DMS79 (cell line): ENCODE results near the gene RTF1.

ENCODE experiments used
- DNase-seq: peaks from one replicate; lab custom pipeline; 2025; lab: John Stamatoyannopoulos, UW

The RTF1 gene

DNA sequence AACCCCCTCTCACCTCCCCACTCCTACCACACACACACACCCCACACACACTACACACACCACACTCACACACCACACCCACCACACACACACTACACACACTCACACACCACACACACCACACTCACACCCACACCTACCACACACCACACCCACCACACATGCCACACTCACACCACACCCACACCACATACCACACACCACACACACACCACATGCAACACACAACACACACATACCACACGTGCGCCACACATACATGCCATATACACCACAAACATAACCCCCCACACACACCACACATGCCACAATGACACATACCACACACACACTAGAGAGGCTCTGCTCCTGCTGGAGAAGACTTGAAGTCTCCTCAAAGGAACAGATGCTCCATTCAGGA lies 70.9 kb downstream of the RTF1 start:
- no peak for DNase-seq

DNA sequence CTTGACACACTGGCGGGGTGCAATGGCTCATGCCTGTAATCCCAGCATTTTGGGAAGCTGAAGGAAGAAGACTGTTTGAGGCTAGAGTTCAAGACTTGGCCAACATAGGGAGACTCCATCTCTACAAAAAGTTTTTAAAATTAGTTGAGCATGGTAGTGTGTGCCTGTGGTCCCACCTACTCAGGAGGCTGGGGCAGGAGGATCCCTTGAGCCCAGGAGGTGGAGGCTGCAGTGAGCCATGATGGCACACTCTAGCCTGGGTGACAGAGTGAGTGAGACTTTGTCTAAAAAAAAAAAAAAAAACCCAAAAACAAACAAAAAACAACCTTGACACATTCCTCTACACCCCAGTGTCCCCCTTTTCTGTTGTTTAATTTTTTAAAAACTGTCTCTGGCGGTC lies 72.7 kb downstream of the RTF1 start:
- no peak for DNase-seq

DNA sequence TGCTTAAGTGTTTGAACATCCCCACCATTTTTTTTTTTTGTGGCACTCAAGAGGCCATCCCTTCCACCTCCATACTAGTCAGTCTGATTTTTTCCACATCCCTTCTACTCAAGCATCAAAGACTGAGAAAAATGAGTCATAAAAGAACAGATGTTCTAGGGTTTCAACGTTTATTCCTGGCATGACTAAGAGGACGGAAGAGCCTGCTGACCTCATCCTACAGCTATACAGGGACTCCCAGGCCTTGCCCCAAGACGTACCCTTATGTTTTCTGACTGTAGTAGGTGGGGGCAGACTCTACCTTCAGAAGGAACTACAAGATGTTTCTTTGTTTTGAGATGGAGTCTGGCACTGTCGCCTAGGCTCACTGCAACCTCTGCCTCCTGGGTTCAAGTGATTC lies 73.5 kb downstream of the RTF1 start:
- peak; percentile 12 for DNase-seq

DNA sequence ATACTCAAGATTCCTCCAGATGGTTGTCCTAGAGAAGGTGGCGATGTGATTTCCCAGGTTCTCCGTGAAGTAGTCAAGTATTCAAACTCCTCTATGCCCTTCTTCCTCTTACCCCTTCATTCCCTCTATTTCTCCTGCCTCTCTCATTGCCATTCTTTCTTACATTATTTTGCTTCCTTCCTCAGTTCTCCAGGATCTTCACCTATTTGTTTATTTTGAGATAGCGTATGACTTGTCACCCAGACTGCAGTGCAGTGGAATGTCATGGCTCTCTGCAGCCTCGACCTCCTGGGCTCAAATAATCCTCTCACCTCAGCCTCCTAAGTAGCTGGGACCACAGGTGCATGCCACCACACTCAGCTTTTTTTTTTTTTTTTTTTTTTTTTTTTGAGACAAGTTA lies 75.0 kb downstream of the RTF1 start:
- DNase-seq, result no peak

DNA sequence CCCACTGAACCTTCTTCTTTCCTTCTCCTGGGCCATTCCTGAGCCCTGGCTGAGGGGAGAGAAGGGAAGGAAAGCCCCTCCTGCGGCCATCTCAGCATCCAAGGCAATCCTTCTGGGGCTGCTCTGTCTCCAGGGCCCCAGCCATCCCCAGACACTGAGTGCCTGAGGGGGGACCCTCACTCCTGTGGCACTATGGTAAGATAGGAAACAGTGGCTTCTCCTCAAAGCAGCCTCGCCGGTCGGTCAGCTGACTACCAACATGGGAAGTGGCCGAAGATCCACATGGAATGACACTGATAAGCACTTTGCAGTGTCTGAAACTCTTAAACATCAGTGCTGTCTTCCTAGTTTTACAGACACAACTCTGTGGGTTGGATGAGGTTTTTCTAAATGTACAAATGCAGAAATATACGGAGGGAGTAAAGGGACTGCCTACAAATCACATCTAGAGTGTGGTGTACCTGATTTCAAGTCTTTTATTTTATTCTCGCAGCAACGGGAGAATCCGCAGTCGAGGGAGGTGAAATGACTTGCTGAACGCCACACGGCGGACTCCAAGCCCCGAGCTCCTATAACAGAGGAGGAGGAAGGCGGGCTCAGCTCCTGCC lies 75.8 kb downstream of the RTF1 start:
- no peak for DNase-seq

DNA sequence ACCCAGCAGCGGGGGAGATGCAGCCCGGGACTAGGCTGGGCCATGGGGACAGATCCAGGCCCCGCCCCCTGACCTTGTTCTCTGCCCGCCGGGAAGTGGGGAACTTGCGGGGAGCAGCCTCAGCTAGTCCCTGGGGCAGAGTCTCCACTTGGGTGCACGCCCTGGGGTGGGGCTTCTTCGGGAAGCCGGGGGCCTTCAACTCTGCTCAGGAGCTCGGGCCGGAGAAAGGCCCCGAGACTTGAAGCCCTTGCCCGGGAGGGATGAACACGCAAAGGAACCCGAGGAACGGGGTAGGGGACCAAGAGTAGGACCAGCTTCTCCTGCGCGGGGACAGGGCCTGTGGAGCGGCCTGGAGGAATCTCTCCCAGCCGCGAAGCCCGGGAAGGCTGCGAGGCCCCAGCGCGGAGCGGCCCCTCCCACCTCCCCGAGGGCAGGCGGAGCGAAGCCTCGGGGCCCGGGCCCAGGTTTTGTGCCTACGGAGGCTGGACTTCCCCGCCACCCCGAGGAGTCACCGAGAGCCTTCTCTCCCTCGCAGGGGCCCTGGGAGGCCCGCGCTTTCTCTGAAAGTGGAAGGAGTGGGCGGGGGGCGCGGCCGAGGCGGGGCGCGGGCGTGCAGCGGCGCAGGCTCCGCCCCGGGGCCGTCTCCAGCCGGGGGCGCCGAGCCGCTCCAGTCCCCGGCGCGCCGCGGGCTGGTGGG lies 76.5 kb downstream of the RTF1 start, which contains the start of gene ITPKA:
TSS of gene ITPKA (plus strand) at position 670 of the 697 bp plus-strand sequence. CDS start 54 bp downstream, outside the sequence.
- DNase-seq, result peak; percentile 20

DNA sequence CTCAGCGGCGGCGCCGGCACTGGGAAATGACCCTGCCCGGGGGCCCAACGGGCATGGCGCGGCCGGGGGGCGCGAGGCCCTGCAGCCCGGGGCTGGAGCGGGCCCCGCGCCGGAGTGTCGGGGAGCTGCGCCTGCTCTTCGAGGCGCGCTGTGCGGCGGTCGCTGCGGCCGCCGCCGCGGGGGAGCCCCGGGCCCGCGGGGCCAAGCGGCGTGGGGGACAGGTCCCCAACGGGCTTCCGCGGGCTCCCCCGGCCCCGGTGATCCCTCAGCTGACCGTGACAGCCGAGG lies 77.0 kb downstream of the RTF1 start:
- DNase-seq, result no peak

DNA sequence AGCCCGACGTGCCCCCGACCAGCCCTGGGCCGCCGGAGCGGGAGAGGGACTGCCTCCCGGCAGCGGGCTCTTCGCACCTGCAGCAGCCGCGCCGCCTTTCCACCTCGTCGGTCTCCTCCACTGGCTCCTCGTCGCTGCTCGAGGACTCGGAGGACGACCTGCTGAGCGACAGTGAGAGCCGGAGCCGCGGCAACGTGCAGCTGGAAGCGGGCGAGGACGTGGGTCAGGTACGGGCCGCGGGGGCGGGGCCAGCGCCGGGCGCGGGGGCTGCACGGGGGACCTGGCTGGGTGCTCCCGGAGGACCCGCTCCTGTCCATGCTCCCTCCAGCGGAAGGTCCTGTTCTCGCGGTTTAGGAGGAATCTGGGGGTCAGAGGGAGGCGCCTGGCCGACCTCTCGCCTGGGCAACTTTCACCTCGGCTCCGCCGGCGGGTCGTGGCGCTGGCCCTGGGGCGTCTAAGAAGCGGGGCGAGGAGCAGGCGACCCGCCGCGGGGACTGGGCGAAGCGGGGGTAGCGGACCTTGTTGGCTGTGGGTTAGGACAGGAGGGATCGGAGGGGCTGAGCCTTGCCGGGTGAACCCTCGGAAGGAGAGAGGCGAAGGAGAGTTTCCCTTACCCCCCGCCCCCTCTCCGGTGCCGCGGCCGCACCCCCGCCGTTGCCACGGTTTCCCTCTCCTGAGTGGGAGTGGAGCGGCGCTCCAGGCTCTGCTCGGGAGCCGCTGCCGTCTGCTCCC lies 77.5 kb downstream of the RTF1 start:
- no peak for DNase-seq

DNA sequence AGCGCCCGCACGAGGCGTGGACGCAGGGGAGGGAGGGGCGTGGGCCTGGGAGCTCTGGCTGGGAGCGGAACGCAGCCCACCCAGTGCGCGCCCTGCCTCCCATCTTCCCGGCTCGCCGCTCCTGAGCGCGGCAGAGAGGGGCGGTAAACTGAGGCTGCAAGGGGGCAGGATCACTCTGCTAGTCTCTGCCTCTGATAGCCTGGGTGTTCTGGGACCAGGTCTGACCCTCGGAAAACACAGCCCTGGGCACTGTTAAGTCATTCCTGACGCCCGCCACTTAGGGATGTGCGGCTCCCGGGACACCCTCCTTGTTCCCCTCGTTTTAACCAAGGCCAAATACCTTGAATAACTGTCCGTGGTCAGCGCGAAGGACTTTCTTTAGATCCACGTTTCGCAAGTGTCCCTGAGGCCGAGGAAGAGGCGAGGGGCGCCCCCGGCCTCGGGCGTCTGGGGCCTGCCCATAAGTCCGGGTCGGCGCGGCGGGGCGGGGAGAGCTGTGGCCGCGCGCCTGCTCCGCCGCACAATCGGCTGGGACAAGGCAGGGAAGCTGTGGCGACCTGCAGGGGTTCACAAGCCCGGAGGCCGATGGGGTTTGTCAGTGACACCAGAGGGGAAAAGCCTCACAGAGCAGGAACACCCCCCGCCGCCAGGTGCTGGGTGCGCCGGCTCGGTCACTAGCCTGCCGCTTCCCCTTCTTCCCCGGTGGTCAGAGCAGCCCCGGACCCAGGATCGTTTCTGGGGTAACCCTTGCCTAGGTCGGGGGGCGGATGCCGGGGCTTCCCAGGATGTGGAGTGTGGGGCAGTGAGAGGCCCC lies 78.2 kb downstream of the RTF1 start:
- DNase-seq, result no peak

DNA sequence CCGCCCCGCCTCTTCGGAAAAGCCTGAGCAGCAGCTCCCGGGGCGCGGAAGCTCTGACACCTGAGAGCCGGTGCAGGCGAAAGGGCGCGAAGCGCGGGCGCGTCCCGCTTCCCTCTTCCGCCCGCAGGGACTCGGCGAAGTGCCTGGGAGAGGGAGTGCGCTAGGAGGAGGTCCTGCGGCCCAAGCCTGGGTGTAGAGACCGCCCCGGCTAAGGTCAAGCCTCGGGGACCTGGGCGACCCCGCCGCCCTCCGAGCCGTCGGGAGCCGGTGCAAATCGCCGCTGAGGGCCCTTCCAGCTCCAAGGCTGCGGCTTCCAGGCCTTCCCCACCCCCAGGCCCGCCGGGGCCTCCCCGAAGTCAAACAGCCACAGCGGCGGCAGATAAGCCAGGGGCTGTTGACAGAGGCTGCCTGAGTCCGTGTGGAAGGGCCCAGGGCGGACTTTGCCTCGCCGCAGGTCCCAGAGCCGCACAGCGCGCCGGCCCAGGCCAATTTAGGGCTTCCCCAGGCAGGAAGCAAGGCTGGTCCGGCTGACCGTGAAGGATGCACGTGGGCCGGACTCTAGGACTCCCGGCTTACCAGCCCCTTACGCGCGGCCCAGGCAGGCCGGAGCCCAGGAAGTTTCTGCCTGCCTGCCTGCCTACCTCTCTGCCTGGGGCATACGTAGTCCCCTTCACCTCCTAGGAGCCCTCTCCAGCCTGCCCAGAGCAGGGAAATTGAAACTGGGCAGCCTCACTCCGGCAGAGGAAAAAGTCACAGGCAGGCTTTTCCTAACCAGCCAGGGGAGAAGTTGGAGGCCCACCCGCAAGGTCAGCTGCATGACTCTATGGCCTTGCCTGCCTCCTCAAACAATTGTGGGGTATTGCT lies 79.1 kb downstream of the RTF1 start:
- DNase-seq, result no peak

DNA sequence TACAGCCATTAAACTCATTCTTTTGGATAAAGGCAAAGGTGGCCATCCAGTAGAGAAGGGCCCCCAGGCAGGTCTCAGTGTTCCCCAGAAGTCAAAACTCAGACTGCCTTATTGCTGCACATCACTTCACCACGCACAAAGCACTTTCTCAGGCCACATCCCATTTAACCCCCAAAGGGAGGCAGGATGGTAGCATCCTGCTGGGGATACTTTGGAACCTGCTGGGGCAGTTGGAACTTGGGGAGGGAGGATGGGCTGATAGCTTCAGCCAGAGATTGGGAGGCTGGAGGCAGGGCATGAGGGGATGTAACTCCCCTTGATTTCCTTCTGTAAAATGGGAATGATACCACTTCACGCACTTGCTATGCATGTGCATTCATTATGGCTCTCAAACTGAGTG lies 81.8 kb downstream of the RTF1 start:
- no peak for DNase-seq

DNA sequence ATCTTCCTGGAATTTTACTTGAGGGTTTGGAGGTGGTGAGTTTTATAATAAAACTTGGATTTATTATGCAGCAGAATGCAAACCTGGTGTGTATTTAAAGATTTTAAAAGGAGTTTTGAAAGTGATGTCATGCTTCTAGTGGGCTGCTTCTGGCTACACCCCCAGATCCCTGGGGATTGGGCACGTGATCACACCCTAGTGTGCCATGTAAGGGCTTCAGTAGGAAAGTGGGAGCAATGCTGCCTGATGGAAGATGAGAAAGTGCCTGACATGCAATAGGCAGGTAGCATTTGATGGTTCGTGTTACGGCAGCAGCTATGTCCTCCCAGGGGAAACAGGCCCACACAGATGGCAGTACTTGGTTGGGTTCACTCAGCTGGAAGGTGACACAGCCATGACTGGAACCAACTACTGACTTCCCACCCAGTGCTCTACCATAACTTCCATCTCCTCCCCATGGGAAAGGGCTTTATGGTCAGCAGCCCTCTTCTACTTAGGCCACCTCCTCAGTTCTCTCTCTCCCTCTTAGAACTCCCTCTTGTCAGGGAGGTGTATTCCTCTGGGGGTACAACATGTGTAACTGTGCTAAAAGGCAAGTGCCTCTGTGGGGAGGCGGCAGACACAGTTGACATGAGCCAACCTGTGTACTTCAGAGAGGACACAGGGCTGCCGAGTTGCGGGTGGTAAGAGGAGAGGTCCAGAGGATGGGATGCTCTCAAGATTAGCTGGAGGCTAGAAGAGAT lies 82.4 kb downstream of the RTF1 start:
- DNase-seq, result no peak

DNA sequence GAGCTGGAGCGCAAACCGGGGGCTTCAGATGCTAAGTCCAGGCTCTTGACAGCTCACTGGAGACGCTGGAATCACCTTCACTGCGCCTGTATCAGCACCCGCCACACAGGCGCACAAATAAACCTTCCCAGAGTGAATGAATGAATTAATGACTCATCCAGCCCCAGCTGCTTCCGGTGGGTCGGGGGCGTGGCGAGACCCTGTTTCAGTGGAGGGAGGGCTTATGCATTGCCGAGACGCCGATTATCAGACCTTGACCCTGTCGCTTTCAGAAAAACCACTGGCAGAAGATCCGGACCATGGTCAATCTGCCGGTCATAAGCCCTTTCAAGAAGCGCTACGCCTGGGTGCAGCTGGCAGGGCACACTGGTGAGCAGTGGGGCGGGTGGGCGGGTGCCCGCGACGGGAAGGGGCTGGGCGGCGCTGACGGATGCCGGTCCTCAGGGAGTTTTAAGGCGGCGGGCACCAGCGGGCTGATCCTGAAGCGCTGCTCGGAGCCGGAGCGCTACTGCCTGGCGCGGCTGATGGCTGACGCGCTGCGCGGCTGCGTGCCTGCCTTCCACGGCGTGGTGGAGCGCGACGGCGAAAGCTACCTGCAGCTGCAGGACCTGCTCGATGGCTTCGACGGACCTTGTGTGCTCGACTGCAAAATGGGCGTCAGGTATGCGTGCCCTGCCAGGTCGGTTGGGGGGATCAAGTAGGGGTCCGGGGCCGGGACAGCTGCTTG lies 84.5 kb downstream of the RTF1 start:
- no peak for DNase-seq

DNA sequence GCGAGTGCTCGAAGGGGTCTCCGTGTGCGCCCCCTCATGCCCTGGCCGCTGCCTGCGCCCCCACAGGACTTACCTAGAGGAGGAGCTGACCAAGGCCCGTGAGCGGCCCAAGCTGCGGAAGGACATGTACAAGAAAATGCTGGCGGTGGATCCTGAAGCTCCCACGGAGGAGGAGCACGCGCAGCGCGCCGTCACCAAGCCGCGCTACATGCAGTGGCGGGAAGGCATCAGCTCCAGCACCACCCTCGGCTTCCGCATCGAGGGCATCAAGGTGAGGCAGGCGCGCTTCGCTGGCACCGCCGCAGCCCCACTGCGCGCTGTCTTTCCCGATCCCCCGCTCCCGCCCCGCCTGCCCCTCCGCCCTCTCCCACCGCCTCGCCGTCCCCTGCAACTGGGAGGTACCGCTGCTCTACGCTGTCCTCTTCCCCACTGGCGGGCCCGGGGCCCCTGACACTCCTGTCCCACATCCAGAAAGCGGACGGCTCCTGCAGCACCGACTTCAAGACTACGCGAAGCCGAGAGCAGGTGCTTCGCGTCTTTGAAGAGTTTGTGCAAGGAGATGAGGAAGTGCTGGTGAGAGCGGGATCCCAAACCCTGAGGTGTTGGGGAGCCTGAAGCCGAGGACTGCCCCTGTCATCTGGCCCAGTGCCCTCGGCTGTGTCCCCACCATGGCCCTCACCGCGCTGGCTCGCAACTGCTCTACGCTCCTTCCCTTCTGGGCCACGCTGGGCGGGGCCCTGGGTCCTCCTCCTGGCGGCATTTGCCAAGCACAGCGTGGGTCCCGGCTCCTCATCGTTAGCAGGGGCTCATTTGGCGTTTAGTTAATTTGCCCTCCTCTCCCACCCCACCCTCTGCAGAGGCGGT lies 85.3 kb downstream of the RTF1 start:
- DNase-seq, result no peak

DNA sequence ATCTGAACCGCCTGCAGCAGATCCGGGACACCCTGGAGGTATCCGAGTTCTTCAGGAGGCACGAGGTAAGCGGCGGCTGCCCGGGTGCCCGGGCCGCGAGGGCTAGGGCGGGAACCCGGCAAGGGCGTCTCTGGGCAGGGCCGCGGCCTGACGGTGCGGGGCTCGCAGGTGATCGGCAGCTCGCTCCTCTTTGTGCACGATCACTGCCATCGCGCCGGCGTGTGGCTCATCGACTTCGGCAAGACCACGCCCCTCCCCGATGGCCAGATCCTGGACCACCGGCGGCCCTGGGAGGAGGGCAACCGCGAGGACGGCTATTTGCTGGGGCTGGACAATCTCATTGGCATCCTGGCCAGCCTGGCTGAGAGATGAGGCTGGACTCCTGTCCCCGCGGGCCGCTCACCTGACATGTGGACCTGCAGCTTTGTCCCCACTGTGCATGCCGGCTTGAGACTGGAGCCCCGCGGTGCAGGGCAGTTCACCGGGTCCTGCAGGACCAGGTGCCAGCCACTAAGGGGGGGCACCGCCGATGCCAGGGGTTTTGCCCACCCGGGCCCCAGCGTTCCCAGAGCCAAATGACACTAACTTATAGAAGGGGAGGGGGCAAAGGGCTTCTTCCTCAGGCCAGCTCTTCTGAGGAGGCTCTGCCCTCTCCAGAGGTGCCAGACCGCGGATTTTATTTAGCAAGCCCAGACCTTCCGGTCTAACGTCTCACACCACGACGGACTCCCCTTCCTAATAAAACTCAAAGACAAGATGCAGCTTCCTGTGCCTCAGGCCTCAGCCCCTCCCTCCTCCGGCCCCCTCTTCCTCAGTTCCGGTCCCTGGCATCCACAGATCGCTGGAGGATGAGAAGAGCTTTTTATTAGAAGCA lies 86.1 kb downstream of the RTF1 start:
- no peak for DNase-seq

DNA sequence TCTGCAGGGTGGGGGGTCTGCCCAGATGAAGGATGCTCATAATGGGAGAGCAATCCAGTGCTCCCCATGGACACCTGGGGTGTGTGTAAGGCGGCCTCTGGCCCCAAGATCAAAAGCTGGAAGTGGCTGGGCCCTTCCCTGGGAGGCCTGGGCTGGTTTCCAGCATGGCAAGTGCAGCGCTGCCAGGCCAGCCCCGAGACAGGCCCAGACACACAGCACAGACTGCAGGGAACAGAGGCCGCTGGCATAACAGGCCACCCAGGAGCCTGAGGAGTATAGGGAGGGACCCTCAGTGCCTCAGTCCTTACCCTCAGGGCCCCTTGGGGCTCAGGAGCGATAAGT lies 86.7 kb downstream of the RTF1 start:
- no peak for DNase-seq

DNA sequence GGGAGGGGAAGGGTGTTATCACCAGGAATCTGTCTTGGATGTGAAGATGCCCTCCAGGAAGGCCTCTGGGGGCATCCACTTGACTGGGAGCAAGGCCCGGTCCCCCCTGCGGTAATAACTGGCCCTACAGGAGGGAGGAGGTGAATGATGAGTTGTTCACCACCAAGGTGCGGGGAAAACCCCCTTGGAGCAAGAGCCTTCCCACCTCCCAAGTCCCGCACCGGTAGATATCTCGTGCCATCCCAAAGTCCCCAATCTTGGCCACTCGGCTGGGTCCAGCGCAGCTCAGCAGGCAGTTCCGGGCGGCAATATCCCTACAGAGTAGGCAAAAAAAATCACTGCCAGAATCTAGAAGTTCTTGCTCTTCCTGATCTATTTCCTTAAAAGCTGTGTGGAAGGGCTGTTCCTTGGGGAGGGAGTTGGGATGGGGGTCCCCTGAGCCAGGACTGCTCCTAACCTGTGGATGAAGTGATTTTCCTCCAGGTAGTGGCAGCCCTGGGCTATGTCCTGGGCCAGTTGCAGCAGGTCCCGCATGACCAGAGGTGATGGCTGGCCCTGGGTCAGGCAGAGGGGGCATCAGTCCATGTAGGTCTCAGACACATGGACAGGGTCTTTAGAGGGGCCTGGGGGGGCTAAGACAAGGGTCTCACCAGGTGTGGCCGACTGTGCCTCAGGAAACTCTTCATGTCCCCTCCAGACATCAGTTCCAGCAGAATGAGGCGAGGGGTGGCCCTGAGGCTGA lies 88.0 kb downstream of the RTF1 start:
- no peak for DNase-seq

DNA sequence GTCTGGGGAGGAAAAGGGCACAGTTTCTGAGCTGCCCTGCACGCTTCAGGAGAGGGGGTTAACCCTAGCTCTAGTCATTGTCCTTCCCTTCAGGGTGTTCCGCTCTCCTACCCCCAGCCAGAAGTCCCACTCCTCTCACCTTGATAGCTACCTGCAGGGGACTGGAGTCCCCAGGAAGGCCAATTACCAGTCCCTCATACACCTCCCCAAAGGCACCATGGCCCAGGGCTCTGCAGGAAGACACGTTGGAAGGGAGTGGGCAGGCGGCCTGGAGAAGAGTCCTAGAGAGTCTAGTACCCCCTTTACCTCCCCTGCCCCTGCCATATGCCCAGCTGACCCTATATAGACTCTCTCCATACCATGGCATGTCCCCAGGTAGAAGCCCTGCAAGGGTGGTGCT lies 88.9 kb downstream of the RTF1 start:
- DNase-seq, result no peak
